Activated T-helper 17 cell treated with anti-CD3 and anti-CD28 coated beads, Interleukin-2, amount 50 U/mL, for 72 hours (primary cell): ENCODE data around the gene RALGPS1. TPM values are rescaled to one million over a fixed set of nuclear protein-coding genes. Genes with fewer than 3 reads are reported as not detected.

ENCODE experiments used
- ATAC-seq: fragments of 150-1000 bp; cut with Tn5 transposase; replicated peaks from 2 replicates; pipeline ENCODE4 v1.10.0; 2021; ENCODE audit warnings: mild to moderate bottlenecking, moderate library complexity
- H3K27ac Mint-ChIP-seq: one replicate; pipeline ENCODE4 v1.8.0; 2022; ENCODE audit warnings: mixed read lengths
- H3K27me3 Mint-ChIP-seq: one replicate; pipeline ENCODE4 v1.8.0; 2022; ENCODE audit warnings: mixed read lengths
- H3K36me3 Mint-ChIP-seq: one replicate; pipeline ENCODE4 v1.8.0; 2022; ENCODE audit warnings: low read depth, mild to moderate bottlenecking, mixed read lengths
- H3K4me1 Mint-ChIP-seq: one replicate; pipeline ENCODE4 v1.8.0; 2022; ENCODE audit warnings: mixed read lengths
- H3K4me3 Mint-ChIP-seq: one replicate; pipeline ENCODE4 v1.8.0; 2022; ENCODE audit warnings: mild to moderate bottlenecking, mixed read lengths
- H3K9me3 Mint-ChIP-seq: one replicate; pipeline ENCODE4 v1.8.0; 2022; ENCODE audit warnings: mixed read lengths
- total RNA-seq, 2 donors: library from RNA; stranded (reverse); gene quantifications; one replicate each; pipeline ENCODE4 v1.2.3, GENCODE V29; 2022

The RALGPS1 gene
- total RNA-seq, 2 donors from 2014 or later: 2.3 to 3.4 TPM

DNA sequence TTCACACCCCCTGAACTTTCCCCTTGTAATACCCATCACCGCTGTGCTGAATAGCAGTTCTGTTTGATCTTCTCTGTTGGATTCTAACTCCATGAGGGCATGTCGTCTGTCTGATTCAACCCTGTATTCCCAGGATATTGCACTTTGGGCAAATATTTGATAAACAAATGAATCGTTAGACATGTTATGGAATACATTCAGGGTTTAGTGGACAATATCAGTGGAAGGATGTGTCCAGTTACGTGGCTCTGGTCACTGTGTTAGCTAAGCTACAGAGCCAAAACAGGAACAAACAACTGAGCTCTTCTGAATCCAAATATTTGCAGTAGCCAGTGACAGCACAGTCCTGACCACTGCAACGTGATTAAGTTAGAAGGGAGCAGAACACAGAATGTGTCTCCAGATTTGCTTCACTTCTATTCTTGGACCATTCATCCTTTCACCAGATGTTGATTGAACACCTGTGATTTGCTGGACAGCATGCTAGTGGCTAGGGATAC is 194.7 kb downstream of the RALGPS1 start:
- Mint-ChIP-seq H3K4me1 (no peaks in the 10 kb centered on the region), H3K9me3 (no peaks in the 10 kb centered on the region), H3K4me3 (no peak overlapping the region), H3K27me3 (no peaks in the 10 kb centered on the region), H3K27ac (no peak overlapping the region), H3K36me3 (no peaks in the 10 kb centered on the region)
- no peak for ATAC-seq

- ATAC-seq: no peak
- peaks cover 5% of the 10 kb centered on the region for H3K4me1 Mint-ChIP-seq
- no peak overlapping the region for H3K27ac Mint-ChIP-seq
- H3K36me3 Mint-ChIP-seq: no peaks in the 10 kb centered on the region
- H3K4me3 Mint-ChIP-seq: no peak overlapping the region
- no peaks in the 10 kb centered on the region for H3K9me3 Mint-ChIP-seq
- no peaks in the 10 kb centered on the region for H3K27me3 Mint-ChIP-seq
Measured at GRCh38 chr9:127112056-127112455, 197.5 kb downstream of the RALGPS1 start.

DNA sequence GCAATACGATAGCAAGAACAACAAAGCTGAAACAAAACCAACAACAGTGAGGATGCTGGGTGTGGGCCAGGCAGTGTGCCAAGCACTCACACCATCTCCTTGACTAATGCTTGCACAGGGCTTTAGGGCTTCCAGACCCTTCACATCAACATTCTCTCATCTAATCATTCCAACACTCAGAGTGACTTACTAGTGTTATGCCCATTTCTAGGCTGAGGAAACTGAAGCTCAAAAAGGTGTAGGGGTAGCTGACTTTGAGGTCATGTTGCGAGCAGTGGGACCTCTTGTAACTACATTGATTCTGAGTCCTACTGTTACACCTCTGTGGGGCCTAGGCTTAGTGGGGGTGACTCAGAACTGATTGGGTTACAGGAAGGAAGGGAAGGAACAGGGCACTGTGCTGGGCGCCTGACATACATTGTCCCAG is 198.2 kb downstream of the RALGPS1 start:
- Mint-ChIP-seq H3K36me3 (no peaks in the 10 kb centered on the region), H3K27ac (no peak overlapping the region), H3K4me3 (no peak overlapping the region), H3K27me3 (no peaks in the 10 kb centered on the region), H3K9me3 (no peaks in the 10 kb centered on the region), H3K4me1 (peaks cover 5% of the 10 kb centered on the region)
- ATAC-seq: no peak

GRCh38 chr9:127113191-127113972 is 198.8 kb downstream of the RALGPS1 start:
- Mint-ChIP-seq H3K4me1 (peaks cover 5% of the 10 kb centered on the region), H3K36me3 (no peaks in the 10 kb centered on the region)

DNA sequence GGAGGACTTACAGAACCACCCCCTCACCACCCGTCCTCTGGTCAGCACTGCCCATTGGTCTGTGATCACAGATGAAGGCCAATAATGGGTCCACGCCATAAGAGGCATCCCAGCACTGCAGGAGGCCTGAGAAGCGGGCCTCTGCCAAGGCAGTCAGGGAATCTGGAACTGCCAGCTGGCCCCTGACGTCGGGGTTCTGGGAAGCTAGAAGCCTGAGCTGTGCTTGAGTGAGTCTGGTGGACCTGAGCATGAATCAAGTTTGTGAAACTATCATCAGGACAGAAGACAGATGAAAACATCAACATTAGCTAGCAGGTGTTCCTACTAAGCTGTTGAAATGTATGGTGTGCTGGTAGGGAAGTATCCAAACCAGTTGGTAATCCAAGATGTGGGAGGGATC is 200.0 kb downstream of the RALGPS1 start:
- H3K36me3 Mint-ChIP-seq: no peaks in the 10 kb centered on the region

More at GRCh38 chr9:127113191-127113972, 198.8 kb downstream of the RALGPS1 start:
- no peak for ATAC-seq
- H3K9me3 Mint-ChIP-seq: no peaks in the 10 kb centered on the region
- no peak overlapping the region for H3K4me3 Mint-ChIP-seq
- H3K27ac Mint-ChIP-seq: no peak overlapping the region
- H3K27me3 Mint-ChIP-seq: no peaks in the 10 kb centered on the region

GRCh38 chr9:127116088-127116726 is 201.6 kb downstream of the RALGPS1 start:
- no peak overlapping the region for H3K27ac Mint-ChIP-seq
- peaks cover 5% of the 10 kb centered on the region for H3K4me1 Mint-ChIP-seq
- no peaks in the 10 kb centered on the region for H3K9me3 Mint-ChIP-seq
- H3K4me3 Mint-ChIP-seq: no peak overlapping the region
- H3K27me3 Mint-ChIP-seq: no peaks in the 10 kb centered on the region
- ATAC-seq: peak; percentile 32
- H3K36me3 Mint-ChIP-seq: no peaks in the 10 kb centered on the region

More for the DNA sequence above, 200.0 kb downstream of the RALGPS1 start:
- H3K4me3 Mint-ChIP-seq: no peak overlapping the region
- H3K27ac Mint-ChIP-seq: no peak overlapping the region
- H3K27me3 Mint-ChIP-seq: no peaks in the 10 kb centered on the region
- H3K9me3 Mint-ChIP-seq: no peaks in the 10 kb centered on the region
- no peak for ATAC-seq
- peaks cover 5% of the 10 kb centered on the region for H3K4me1 Mint-ChIP-seq

GRCh38 chr9:127116957-127117356 is 202.4 kb downstream of the RALGPS1 start:
- Mint-ChIP-seq H3K27ac (no peak overlapping the region), H3K4me3 (no peak overlapping the region)
- ATAC-seq: no peak

DNA sequence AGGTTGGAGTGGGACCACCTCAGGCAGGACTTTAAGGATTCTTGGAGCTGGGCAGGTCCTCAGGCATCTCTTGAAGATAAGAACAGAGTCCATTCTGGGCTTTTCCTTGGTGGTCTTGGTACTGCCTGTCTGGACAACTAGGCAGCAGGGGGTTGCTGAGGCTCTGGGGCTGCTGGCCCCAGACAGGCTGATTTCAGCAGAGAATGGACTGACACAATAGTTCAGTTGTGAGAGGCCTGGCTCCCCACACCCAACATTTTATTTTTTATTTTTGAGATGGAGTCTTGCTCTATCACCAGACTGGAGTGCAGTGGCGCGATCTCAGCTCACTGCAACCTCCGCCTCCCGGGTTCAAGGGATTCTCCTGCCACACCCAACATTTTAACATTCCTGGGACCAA is 203.2 kb downstream of the RALGPS1 start:
- peaks cover 5% of the 10 kb centered on the region for H3K4me1 Mint-ChIP-seq
- H3K9me3 Mint-ChIP-seq: no peaks in the 10 kb centered on the region
- no peaks in the 10 kb centered on the region for H3K27me3 Mint-ChIP-seq
- no peak for ATAC-seq
- H3K36me3 Mint-ChIP-seq: no peaks in the 10 kb centered on the region
- no peak overlapping the region for H3K4me3 Mint-ChIP-seq
- H3K27ac Mint-ChIP-seq: no peak overlapping the region

More at GRCh38 chr9:127116957-127117356, 202.4 kb downstream of the RALGPS1 start:
- no peaks in the 10 kb centered on the region for H3K36me3 Mint-ChIP-seq
- peaks cover 5% of the 10 kb centered on the region for H3K4me1 Mint-ChIP-seq
- H3K27me3 Mint-ChIP-seq: no peaks in the 10 kb centered on the region
- H3K9me3 Mint-ChIP-seq: no peaks in the 10 kb centered on the region

GRCh38 chr9:127118597-127119319 is 204.2 kb downstream of the RALGPS1 start:
- Mint-ChIP-seq H3K36me3 (no peaks in the 10 kb centered on the region), H3K4me1 (peaks cover 5% of the 10 kb centered on the region), H3K27ac (no peak overlapping the region), H3K9me3 (no peaks in the 10 kb centered on the region), H3K4me3 (no peak overlapping the region), H3K27me3 (no peaks in the 10 kb centered on the region)
- ATAC-seq: no peak

DNA sequence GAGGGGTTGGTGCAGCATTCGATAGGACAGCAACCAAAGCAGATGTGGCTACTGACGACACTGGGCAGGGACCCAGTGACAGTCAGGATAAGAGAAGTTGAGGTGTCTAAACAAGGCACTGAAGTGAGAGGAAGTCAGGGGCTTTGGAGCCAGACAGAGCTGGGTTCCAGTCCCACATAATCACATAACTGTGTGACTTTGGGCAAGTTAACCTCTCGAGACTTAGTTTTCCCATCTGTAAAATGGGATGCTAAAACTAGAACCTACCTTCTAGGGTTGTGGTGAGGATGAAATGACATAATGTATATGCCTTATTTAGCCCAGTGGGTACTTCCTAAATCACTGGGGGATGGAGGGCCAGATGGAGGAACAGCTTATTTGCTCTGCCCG is 204.7 kb downstream of the RALGPS1 start:
- H3K27me3 Mint-ChIP-seq: no peaks in the 10 kb centered on the region
- H3K36me3 Mint-ChIP-seq: no peaks in the 10 kb centered on the region
- H3K27ac Mint-ChIP-seq: no peak overlapping the region
- no peak for ATAC-seq
- no peak overlapping the region for H3K4me3 Mint-ChIP-seq
- no peaks in the 10 kb centered on the region for H3K9me3 Mint-ChIP-seq
- peaks cover 5% of the 10 kb centered on the region for H3K4me1 Mint-ChIP-seq

DNA sequence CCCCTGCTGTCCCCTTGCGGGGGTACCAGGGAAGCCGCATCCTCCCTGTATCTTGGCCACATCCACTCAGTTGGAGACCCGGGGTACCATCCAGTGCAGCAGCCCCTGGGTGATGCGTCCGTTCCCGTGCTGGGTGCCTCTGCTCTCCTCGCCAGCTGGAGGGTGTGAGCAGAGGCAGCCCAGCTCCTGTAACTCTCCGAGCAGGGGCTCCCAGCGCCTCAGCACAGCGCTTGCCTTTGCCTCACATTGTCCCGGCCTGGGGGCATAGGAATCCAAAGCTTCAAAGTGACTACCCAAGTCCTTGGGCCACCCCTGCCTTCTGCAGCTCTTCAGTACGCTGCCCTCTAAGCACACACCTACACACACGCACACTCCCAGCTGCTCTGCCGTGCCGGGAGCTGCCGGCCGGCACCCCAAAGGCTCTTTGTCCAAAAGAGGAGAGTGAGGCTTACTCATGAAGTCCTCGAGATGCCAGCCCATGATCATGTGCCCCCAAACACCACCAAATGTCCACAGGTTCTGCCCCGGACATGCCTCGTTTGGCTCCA is 207.1 kb downstream of the RALGPS1 start:
- no peaks in the 10 kb centered on the region for H3K9me3 Mint-ChIP-seq
- ATAC-seq: no peak
- no peak overlapping the region for H3K4me3 Mint-ChIP-seq
- H3K36me3 Mint-ChIP-seq: no peaks in the 10 kb centered on the region
- no peaks in the 10 kb centered on the region for H3K4me1 Mint-ChIP-seq
- H3K27ac Mint-ChIP-seq: no peak overlapping the region
- no peaks in the 10 kb centered on the region for H3K27me3 Mint-ChIP-seq

DNA sequence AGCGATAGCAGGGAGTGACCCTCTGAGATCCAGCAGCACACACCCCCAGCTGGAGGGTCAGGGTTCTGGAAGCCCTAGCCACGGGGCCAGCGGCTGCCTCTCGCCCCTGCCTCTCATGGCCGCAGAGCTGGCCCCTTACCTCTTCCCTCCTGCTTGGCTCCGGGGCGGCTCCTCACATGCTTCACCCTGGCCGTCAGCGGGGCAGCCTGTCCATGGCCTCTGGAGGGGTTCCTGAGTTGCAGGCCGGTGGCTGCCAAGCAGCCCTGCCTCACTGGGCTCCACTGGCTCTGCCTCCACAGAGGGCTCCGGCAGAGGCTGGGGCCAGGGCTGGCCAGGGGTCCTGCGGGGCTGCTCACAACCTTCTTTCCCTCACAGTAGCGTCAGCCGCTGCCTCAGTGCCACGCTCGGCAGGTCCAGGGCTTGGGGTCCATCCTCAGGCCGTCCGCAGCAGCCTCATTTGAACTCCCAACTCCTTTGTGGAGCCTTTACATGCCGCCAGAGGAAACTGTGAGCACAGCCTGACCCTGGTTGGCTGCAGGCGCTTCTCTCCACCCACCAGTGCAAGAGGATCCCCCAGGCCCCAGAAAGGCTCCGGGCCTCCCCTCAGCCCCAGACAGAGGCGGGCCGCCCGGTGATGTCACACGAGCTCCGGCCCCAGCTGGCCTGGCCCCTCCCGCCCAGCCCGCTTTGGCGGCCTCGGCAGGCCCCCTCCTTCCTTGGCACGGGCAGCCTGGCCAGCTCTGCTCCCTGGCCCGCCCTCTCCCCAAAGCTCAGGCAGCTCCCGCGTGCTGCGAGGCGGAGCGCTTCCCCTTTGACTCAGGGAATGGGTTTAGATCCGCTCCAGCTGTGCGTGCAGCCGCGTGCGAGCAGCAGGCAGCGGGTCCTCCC is 207.8 kb downstream of the RALGPS1 start, which contains the start of gene ANGPTL2:
Gene ANGPTL2 (minus strand): TSS at position 460 of the 888 bp plus-strand sequence. CDS start 13,904 bp downstream, outside the sequence.
- Mint-ChIP-seq H3K4me3 (no peak within 1 kb of the TSS), H3K36me3 (no peaks in the 10 kb centered on the region)
- ATAC-seq: peak; percentile 18

GRCh38 chr9:127123064-127123890 is 208.7 kb downstream of the RALGPS1 start:
- H3K27me3 Mint-ChIP-seq: no peaks in the 10 kb centered on the region
- ATAC-seq: no peak
- no peak overlapping the region for H3K4me3 Mint-ChIP-seq
- H3K36me3 Mint-ChIP-seq: no peaks in the 10 kb centered on the region
- no peaks in the 10 kb centered on the region for H3K9me3 Mint-ChIP-seq
- H3K27ac Mint-ChIP-seq: no peak overlapping the region
- no peaks in the 10 kb centered on the region for H3K4me1 Mint-ChIP-seq

More for the DNA sequence above, 207.8 kb downstream of the RALGPS1 start, which contains the start of gene ANGPTL2:
- H3K4me1 Mint-ChIP-seq: no peaks in the 10 kb centered on the region
- H3K27me3 Mint-ChIP-seq: no peaks in the 10 kb centered on the region
- no peak within 1 kb of the TSS for H3K27ac Mint-ChIP-seq
- no peaks in the 10 kb centered on the region for H3K9me3 Mint-ChIP-seq
